ENCODE data around the gene LILRA1. TPM values are rescaled to one million over a fixed set of nuclear protein-coding genes. Genes with fewer than 3 reads are reported as not detected.
A peak's percentile ranks its signal among the peaks of the same experiment; 100 is the strongest.
"Not testable (repeated sequence)": the region's sequence is repeated elsewhere in the genome, so short reads cannot be mapped to it uniquely, and the experiment has no call there.

The LILRA1 gene
- polyA plus RNA-seq, 6 donors from 2014 or later: 0.35 to 1.4 (median 0.41) TPM; not detected in 1

DNA sequence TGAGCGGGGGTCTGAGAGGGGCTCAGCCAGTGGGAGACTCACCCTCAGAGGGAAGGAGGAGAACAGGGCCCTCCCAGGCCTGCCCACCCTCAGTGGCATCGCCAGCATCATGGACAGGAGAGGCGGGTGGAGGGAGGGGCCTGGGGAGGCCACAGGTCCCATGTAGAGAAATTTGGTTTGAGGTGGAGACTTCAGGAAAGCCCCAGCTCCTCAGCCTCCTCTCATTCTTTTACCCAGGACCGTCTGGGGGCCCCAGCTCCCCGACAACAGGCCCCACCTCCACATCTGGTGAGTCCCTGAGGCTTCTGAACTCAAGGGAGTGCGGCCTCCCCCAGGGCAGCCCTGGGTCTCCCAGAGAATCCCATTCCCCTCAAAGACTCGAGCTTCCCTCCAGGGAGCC, 40.0 kb downstream of the LILRA1 start:
- Mint-ChIP-seq H3K9me3 (no peaks in the 10 kb centered on the region), H3K4me3 (no peak overlapping the region), H3K4me1 (peaks cover 31 to 40% (median 38%) of the 10 kb centered on the region in 3 donors), H3K27ac (peak overlapping the region in 2 of 6 donors; percentile 81 to 92), H3K27me3 (no peaks in the 10 kb centered on the region), H3K36me3 (peaks cover 8 to 14% of the 10 kb centered on the region in 2 donors)
- ATAC-seq (ENCODE audit: low read depth in 2 of 2) (no peak), DNase-seq (no peak)

DNA sequence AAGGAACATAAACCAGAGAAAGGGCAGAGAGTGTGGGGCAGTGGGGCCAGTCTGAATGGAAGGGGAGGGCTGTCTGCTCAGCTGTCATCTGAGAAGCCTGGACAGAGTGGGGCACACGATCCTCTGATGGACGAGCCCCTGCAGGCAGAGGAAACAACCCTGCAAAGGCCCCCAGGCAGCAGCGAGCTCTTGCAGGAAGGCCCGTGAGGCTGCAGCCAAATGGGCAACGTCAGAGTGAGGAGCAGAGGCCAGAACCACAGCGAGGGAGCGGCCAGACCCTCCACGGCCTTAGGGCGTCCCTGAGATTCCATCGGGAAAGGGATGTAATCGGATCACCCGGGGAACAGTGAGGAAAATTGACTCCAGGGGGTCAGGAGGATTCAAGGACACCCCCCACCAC, 42.6 kb downstream of the LILRA1 start:
- not testable (repeated sequence) for H3K9me3 Mint-ChIP-seq; H3K27ac Mint-ChIP-seq; H3K36me3 Mint-ChIP-seq; DNase-seq; H3K27me3 Mint-ChIP-seq; ATAC-seq (ENCODE audit: low read depth in 2 of 2)
- Mint-ChIP-seq H3K4me3 (peak overlapping the region in 1 of 8 donors; percentile 59), H3K4me1 (peaks cover 8 to 19% (median 14%) of the 10 kb centered on the region in 3 donors)

DNA sequence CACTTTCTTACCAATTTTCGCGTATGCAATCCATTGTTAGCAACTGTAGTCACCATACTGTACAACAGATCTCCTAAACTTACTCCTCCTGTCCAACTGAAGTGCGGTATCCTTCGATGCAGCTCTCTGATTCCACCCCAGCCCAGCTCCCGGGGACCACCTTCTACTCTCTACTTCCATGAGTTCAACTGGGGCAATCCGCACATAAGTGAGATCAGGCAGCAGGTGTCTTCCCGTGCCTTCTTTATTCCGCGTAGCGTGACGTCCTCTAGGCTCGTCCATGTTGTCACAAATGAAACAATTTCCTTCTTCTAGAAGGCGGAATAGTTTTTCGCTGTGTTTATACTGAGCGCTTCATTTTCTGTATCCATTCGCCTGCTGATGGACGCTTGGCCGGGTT, 45.3 kb downstream of the LILRA1 start:
- no peak for ATAC-seq (ENCODE audit: low read depth in 2 of 2)
- peaks cover 0 to 4% (median 0%) of the 10 kb centered on the region in 3 donors for H3K27me3 Mint-ChIP-seq

DNA sequence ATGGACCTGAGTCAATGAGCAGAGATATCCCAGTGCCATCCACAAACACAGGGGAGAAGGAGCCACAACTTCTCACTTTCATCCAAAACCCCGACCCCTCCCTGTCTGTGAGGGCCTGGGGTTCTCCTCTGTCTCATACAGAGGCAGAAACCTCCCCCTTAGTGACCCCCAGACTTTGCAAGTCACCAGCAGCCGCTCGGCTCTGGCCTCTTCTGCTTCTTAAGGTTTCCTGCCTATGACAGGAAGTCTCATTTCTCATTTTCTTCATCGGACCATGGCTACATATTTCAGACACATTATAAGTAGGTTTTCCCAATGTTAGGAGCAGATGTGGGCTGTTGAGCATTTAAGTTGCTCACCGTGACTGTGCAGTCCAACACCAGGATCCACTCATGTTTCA, 49.5 kb downstream of the LILRA1 start:
- not testable (repeated sequence) for H3K36me3 Mint-ChIP-seq, H3K9me3 Mint-ChIP-seq, DNase-seq
- Mint-ChIP-seq H3K4me3 (peak overlapping the region in 3 of 8 donors; percentile 10 to 32 (median 13)), H3K27me3 (peaks cover 0 to 10% (median 0%) of the 10 kb centered on the region in 3 donors), H3K4me1 (peaks cover 5 to 20% (median 13%) of the 10 kb centered on the region in 3 donors), H3K27ac (peak overlapping the region in 1 of 6 donors; percentile 22)
- ATAC-seq (ENCODE audit: low read depth in 2 of 2): peak in 1 of 2 donors; percentile 23

More for the DNA sequence above, 45.3 kb downstream of the LILRA1 start:
- Mint-ChIP-seq H3K4me3 (no peak overlapping the region), H3K4me1 (peaks cover 9 to 17% (median 13%) of the 10 kb centered on the region in 3 donors), H3K36me3 (peaks cover 0 to 8% of the 10 kb centered on the region in 2 donors), H3K9me3 (no peaks in the 10 kb centered on the region), H3K27ac (no peak overlapping the region)
- no peak for DNase-seq

DNA sequence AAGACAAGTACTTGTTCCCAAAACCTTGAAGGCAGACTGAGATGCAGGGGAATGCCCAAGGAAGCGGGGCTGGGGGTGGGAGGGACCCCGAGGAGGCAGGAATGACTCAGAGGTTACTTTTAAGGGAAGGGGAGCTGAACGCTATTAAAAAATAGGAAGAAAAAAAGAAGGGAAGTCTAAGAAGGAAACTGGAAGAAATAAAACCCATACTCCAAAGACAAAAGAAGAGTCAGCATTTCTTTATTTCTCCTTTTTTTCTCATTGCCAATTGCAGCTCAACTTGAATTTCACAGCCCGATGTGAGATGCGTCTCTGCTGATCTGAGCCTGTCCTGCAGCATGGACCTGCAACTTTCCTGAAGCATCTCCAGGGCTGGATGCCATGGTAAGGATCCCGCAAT, 50.2 kb downstream of the LILRA1 start:
- peaks cover 0 to 10% (median 0%) of the 10 kb centered on the region in 3 donors for H3K27me3 Mint-ChIP-seq
- not testable (repeated sequence) for H3K9me3 Mint-ChIP-seq; H3K4me3 Mint-ChIP-seq; DNase-seq; H3K36me3 Mint-ChIP-seq; ATAC-seq (ENCODE audit: low read depth in 2 of 2)
- H3K4me1 Mint-ChIP-seq: peaks cover 9 to 20% (median 12%) of the 10 kb centered on the region in 3 donors
- H3K27ac Mint-ChIP-seq: peak overlapping the region in 1 of 6 donors; percentile 11

DNA sequence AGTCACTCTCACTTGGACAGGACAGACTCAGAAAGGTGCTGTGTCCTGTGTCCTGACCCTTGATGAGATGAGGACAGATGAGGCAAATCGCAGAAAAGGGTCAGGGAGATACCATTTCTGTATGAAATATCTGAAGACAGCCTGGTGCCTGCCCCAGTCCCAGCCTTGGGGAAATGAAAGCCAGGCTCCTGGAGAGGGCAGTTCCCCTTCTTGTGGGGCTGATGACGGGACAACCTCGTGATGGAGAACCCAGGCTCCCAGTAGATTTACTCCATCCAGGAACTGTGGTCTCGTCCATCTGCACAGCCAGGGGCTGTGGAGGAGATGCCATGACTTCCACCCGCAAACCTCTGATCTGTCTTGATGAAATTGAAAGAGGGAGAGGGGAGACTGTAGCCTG, 50.6 kb downstream of the LILRA1 start:
- Mint-ChIP-seq H3K4me3 (no peak overlapping the region), H3K27ac (no peak overlapping the region), H3K4me1 (peaks cover 7 to 20% (median 9%) of the 10 kb centered on the region in 3 donors), H3K27me3 (peaks cover 0 to 10% (median 0%) of the 10 kb centered on the region in 3 donors), H3K9me3 (no peaks in the 10 kb centered on the region), H3K36me3 (no peaks in the 10 kb centered on the region)
- DNase-seq (no peak), ATAC-seq (ENCODE audit: low read depth in 2 of 2) (no peak)

DNA sequence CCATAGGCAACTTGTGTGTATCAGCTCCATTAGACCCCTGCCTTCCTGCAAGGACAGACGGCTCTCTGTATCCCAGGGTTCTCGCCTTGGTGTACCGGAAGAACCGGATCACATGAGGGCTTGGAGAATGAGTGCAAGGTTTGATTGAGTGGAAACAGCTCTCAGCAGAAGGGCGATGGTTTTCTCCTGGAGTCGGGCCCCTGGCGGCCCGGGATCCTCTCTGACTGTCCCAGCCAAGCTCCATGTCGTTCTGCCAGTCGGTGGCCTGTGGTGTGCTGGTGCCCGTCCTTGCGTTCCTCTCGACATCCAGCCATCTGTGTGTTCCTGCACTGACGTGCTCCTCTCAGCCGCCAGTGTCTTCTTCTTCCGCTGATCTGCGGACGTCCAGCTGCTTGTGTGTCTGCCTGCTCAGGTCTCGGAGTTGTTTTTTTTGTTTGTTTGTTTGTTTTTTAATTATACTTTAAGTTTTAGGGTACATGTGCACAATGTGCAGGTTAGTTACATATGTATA, 53.0 kb downstream of the LILRA1 start:
- Mint-ChIP-seq H3K27me3 (peaks cover 0 to 10% (median 0%) of the 10 kb centered on the region in 3 donors), H3K9me3 (no peaks in the 10 kb centered on the region), H3K27ac (no peak overlapping the region), H3K36me3 (no peaks in the 10 kb centered on the region), H3K4me1 (peaks cover 7 to 17% (median 9%) of the 10 kb centered on the region in 3 donors), H3K4me3 (no peak overlapping the region)
- no peak for DNase-seq
- no peak for ATAC-seq (ENCODE audit: low read depth in 2 of 2)

DNA sequence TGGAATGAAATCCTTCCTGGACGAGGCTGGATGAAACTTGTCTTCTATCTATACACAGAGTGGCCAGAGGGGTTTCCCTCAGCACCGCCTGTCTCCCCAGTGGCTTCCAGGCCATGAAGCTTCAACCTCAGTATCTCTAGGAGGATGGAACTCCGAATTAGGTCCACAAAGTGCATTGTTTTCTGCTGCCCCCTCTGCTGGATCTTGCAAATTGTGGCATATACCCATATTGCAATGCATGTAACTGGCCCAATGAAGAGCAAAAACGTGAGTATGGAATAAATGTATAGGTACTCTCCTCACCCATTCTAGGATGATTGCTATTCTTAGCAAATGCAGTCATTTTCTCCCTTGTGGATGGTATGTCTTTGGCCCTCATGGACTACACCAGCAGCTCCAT, 54.7 kb downstream of the LILRA1 start:
- Mint-ChIP-seq H3K4me1 (peaks cover 5 to 12% (median 6%) of the 10 kb centered on the region in 3 donors), H3K4me3 (no peak overlapping the region), H3K9me3 (no peaks in the 10 kb centered on the region), H3K27ac (no peak overlapping the region), H3K36me3 (no peaks in the 10 kb centered on the region), H3K27me3 (peaks cover 0 to 7% (median 0%) of the 10 kb centered on the region in 3 donors)
- DNase-seq: no peak
- no peak for ATAC-seq (ENCODE audit: low read depth in 2 of 2)

DNA sequence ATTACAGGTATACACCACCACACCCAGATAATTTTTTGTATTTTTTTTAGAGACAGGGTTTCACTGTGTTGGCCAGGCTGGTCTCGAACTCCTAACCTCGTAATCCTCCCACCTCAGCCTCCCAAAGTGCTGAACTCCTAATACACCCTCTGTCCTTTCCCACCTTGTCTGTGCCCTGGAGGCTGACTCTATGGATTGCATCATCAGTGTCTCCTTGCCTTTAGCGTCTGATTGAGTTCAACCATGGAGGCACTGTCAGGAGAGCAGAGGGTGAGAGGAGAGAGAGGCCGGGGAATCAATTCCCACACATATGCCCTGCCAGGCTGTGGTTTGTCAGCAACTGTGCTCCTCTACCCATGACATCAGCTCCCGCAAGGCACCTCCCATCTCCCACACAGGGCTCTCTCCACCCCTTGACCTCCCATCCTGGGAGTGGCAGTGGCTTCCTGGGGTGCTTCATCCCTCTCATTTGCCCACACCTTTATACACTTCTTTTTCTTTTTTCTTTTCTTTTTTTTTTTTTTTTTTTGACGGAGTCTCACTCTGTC, 56.8 kb downstream of the LILRA1 start:
- Mint-ChIP-seq H3K36me3 (no peaks in the 10 kb centered on the region), H3K27me3 (peaks cover 0 to 6% (median 0%) of the 10 kb centered on the region in 3 donors), H3K4me3 (no peak overlapping the region), H3K9me3 (no peaks in the 10 kb centered on the region), H3K27ac (peak overlapping the region in 1 of 6 donors; percentile 78), H3K4me1 (peaks cover 9 to 13% (median 10%) of the 10 kb centered on the region in 3 donors)
- ATAC-seq (ENCODE audit: low read depth in 2 of 2) (no peak), DNase-seq (no peak)

Other genes starting within 250 kb of the LILRA1 start
- 100 to 1,000 TPM; 129 to 246 (median 160) TPM for gene LAIR1, start 228.7 kb upstream of the LILRA1 start, polyA plus RNA-seq (ENCODE audit: low read depth in 6 of 6)
- under 1 TPM in 3 of 6 donors, not detected in 3; 0.06 to 0.09 (median 0.08) TPM for gene TTYH1, start 178.2 kb upstream of the LILRA1 start, polyA plus RNA-seq (ENCODE audit: low read depth in 6 of 6)
- gene LENG8, start 144.4 kb upstream of the LILRA1 start, polyA plus RNA-seq (ENCODE audit: low read depth in 6 of 6): 10 to 100 TPM in 2 of 6 donors, 1 to 10 TPM in 4; 4.0 to 17.4 (median 8.6) TPM
- under 1 TPM in 5 of 6 donors, not detected in 1; 0.20 to 0.62 (median 0.31) TPM for gene LENG9, start 129.9 kb upstream of the LILRA1 start, polyA plus RNA-seq (ENCODE audit: low read depth in 6 of 6)
- not detected for gene CDC42EP5, start 120.3 kb upstream of the LILRA1 start, polyA plus RNA-seq (ENCODE audit: low read depth in 6 of 6)
- gene LAIR2, start 90.8 kb upstream of the LILRA1 start, polyA plus RNA-seq (ENCODE audit: low read depth in 6 of 6): under 1 TPM in 3 of 6 donors, not detected in 3; 0.55 to 0.93 (median 0.66) TPM
- gene LILRA2, start 19.8 kb upstream of the LILRA1 start, polyA plus RNA-seq (ENCODE audit: low read depth in 6 of 6): 1 to 10 TPM; 1.4 to 9.2 (median 2.9) TPM
- gene LILRB1, start 36.9 kb downstream of the LILRA1 start, polyA plus RNA-seq (ENCODE audit: low read depth in 6 of 6): 10 to 100 TPM; 23.7 to 35.7 (median 27.9) TPM
- gene LILRB4, start 69.4 kb downstream of the LILRA1 start, polyA plus RNA-seq (ENCODE audit: low read depth in 6 of 6): under 1 TPM in 2 of 6 donors, not detected in 4; 0.16 to 0.48 TPM
- not detected for gene KIR3DL3, start 130.8 kb downstream of the LILRA1 start, polyA plus RNA-seq (ENCODE audit: low read depth in 6 of 6)
- not detected for gene KIR2DL3, start 144.9 kb downstream of the LILRA1 start, polyA plus RNA-seq (ENCODE audit: low read depth in 6 of 6)
- gene KIR2DL1, start 176.2 kb downstream of the LILRA1 start, polyA plus RNA-seq (ENCODE audit: low read depth in 6 of 6): not detected
- gene KIR2DL4, start 210.0 kb downstream of the LILRA1 start, polyA plus RNA-seq (ENCODE audit: low read depth in 6 of 6): not detected
- under 1 TPM in 2 of 6 donors, not detected in 4; 0.26 to 0.53 TPM for gene KIR3DL1, start 222.8 kb downstream of the LILRA1 start, polyA plus RNA-seq (ENCODE audit: low read depth in 6 of 6)
- gene KIR2DS4, start 239.0 kb downstream of the LILRA1 start, polyA plus RNA-seq (ENCODE audit: low read depth in 6 of 6): not detected

All from naive B cell (primary cell).